GM19043 (cell line): ENCODE data around the gene RPS6KB2.

Experiments
- ATAC-seq: cut with Tn5 transposase; IDR thresholded peaks from one replicate; pipeline ENCODE4 v1.9.1; 2021; ENCODE audit warnings: low read depth; ENCODE audit not compliant: unreplicated experiment

The RPS6KB2 gene

GRCh38 chr11:67484847-67485311, 56.6 kb downstream of the RPS6KB2 start:
- no peak for ATAC-seq
